ENCODE data around the gene TEX22.

DNA sequence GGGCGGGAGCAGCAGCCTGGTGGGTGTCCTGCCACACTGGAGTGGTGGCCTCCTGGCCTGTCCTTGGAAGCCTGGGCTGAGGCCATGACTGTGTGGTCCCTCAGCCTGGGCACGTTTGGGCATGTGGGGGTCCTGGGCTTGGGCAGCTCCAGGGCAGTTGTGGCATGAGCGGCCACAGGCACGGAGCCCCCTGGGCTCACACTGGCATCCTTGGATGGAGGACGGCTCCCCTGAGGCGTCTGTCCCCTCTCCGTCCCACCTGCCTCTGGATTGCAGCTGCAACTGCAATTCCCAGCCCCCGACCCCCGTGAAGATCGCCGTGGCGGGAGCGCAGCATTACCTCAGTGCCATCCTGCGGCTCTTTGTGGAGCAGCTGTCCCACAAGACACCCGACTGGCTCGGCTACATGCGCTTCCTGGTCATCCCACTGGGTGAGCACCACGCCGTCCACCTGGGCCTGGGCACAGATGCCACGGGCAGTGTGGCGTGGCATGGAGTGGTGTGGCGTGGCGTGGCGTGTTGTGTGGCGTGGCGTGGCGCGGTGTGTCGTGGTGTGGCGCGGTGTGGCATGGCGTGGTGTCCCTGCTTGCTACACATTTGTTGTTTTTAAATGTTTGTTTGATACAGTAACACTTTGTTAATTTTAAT lies 15.1 kb upstream of the TEX22 start:
- TF ChIP-seq, protein P1, sequence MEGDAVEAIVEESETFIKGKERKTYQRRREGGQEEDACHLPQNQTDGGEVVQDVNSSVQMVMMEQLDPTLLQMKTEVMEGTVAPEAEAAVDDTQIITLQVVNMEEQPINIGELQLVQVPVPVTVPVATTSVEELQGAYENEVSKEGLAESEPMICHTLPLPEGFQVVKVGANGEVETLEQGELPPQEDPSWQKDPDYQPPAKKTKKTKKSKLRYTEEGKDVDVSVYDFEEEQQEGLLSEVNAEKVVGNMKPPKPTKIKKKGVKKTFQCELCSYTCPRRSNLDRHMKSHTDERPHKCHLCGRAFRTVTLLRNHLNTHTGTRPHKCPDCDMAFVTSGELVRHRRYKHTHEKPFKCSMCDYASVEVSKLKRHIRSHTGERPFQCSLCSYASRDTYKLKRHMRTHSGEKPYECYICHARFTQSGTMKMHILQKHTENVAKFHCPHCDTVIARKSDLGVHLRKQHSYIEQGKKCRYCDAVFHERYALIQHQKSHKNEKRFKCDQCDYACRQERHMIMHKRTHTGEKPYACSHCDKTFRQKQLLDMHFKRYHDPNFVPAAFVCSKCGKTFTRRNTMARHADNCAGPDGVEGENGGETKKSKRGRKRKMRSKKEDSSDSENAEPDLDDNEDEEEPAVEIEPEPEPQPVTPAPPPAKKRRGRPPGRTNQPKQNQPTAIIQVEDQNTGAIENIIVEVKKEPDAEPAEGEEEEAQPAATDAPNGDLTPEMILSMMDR (IDR thresholded peaks at IDR 0.05), result no peak
- TF ChIP-seq POLR2A (IDR thresholded peaks at IDR 0.05), result no peak

All from Peyer's patch (tissue), 4 donors.